ENCODE data around the gene PRR14. TPM values are rescaled to one million over a fixed set of nuclear protein-coding genes. Genes with fewer than 3 reads are reported as not detected.

Gene PRR14
- total RNA-seq, 3 donors from 2014 or later: 21.3 to 30.2 (median 26.9) TPM

GRCh38 chr16:30620169-30620568 lies 30.6 kb upstream of the PRR14 start:
- TF ChIP-seq POLR2A (IDR thresholded peaks at IDR 0.05): no peak
- TF ChIP-seq POLR2AphosphoS5 (IDR thresholded peaks at IDR 0.05): no peak
- TF ChIP-seq CTCF (IDR thresholded peaks at IDR 0.05): no peak
- no peak for DNase-seq (ENCODE audit: low spot score in 2 of 2)
- H3K27ac ChIP-seq: no peak overlapping the region
- H3K9me3 ChIP-seq: no peaks in the 10 kb centered on the region
- intact Hi-C loops (cut with DNase I; ENCODE audit: low total_unique reads): loop anchor here (10.0 kb wide), 1 partner anchor 75 kb away; no protein-coding TSS in a partner anchor
- H3K36me3 ChIP-seq: no peaks in the 10 kb centered on the region
- no peaks in the 10 kb centered on the region for H3K27me3 ChIP-seq
- no peak overlapping the region for H3K4me3 ChIP-seq
- H3K4me1 ChIP-seq: no peaks in the 10 kb centered on the region

- intact Hi-C loops (cut with DNase I; ENCODE audit: low total_unique reads): loop anchor here (10.0 kb wide), 1 partner anchor 77 kb away; no protein-coding TSS in a partner anchor
- TF ChIP-seq POLR2AphosphoS5 (IDR thresholded peaks at IDR 0.05) (no peak), POLR2A (IDR thresholded peaks at IDR 0.05) (no peak), CTCF (IDR thresholded peaks at IDR 0.05) (no peak)
- H3K27ac ChIP-seq: no peak overlapping the region
- H3K27me3 ChIP-seq: no peaks in the 10 kb centered on the region
- no peaks in the 10 kb centered on the region for H3K9me3 ChIP-seq
- no peaks in the 10 kb centered on the region for H3K4me1 ChIP-seq
- no peaks in the 10 kb centered on the region for H3K36me3 ChIP-seq
- DNase-seq (ENCODE audit: low spot score in 2 of 2): no peak
- no peak overlapping the region for H3K4me3 ChIP-seq
These were observed 29.0 kb upstream of the PRR14 start for GRCh38 chr16:30621765-30622164.

DNA sequence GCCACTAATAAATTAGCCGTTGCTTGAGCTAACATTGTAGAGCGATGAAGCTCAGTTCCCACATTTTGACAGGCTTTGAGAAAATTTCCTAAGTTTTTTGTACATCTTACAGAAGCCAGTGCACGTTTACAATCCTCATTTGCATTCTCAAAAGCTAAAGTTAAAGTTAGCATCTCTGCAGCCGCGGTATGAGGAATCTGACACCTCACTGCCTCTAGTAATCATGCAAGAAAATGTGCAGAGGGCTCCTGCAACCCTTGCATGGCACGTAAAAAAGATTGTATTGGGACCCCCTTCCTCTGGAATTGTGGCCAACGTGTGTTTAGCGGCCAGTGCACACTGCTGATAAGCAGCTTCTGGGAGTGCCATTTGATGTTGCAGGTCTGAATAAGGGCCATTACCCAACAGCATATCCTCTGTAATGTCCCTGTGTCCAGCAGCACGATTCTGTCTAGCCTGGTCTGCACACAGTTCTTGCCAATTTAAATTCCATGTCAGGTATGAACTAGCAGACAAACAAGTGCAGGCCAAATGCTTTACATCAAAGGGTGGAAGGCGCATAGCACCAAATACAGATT lies 28.2 kb upstream of the PRR14 start:
- Histone ChIP-seq H3K27me3 (no peaks in the 10 kb centered on the region), H3K9me3 (no peaks in the 10 kb centered on the region), H3K4me3 (no peak overlapping the region), H3K4me1 (no peaks in the 10 kb centered on the region), H3K27ac (no peak overlapping the region), H3K36me3 (no peaks in the 10 kb centered on the region)
- intact Hi-C loops (cut with DNase I; ENCODE audit: low total_unique reads): loop anchor here (10.0 kb wide), 1 partner anchor 78 kb away; no protein-coding TSS in a partner anchor
- no peak for DNase-seq (ENCODE audit: low spot score in 2 of 2)
- TF ChIP-seq POLR2AphosphoS5 (IDR thresholded peaks at IDR 0.05) (no peak), POLR2A (IDR thresholded peaks at IDR 0.05) (no peak), CTCF (IDR thresholded peaks at IDR 0.05) (no peak)

DNA sequence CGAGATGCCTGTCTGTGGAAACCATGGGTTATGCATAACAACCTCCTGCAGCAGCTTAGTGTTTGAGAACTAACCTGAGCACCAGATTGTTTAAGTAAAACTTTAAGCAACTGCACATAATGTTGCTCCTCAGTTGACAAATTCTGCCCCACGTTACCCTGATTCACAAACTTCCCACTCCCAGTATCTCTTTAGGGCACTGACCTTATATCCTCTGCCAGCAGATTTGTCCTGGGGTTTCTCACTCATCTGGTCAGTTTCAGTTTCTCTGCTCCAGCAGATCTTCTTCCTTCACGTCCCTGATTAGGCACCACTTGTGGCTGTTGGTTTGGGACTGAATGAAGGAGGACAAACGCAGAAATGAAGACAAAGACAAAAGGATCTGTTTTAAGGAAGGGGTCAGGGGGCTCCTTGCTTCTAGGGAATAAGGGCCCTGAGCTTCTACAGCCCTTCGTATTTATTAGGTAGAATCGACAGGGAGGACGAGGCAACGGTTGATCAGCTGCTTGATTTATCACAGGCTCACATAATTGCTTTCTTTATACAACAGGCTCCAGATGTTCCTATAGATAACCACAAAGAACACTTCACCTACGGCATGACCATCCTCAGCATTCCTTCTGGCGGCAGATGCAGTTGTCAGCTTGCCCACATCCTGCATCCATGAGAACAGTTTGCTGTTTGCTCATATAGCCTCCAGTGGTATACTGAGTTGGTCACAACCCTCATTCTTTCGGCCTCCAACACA lies 27.1 kb upstream of the PRR14 start:
- DNase-seq (ENCODE audit: low spot score in 2 of 2): peak in 1 of 2 donors; percentile 80
- Histone ChIP-seq H3K27ac (no peak overlapping the region), H3K27me3 (no peaks in the 10 kb centered on the region), H3K9me3 (no peaks in the 10 kb centered on the region), H3K4me1 (no peaks in the 10 kb centered on the region), H3K36me3 (no peaks in the 10 kb centered on the region), H3K4me3 (no peak overlapping the region)
- intact Hi-C loops (cut with DNase I; ENCODE audit: low total_unique reads): loop anchor here (10.0 kb wide), 1 partner anchor 79 kb away; no protein-coding TSS in a partner anchor
- TF ChIP-seq POLR2A (IDR thresholded peaks at IDR 0.05): no peak
- TF ChIP-seq POLR2AphosphoS5 (IDR thresholded peaks at IDR 0.05): peak in 1 of 3 donors; percentile 59

- TF ChIP-seq POLR2A (IDR thresholded peaks at IDR 0.05) (no peak), POLR2AphosphoS5 (IDR thresholded peaks at IDR 0.05) (no peak), CTCF (IDR thresholded peaks at IDR 0.05) (no peak)
- intact Hi-C loops (cut with DNase I; ENCODE audit: low total_unique reads): loop anchor here (10.0 kb wide), 1 partner anchor 81 kb away; no protein-coding TSS in a partner anchor
- Histone ChIP-seq H3K27ac (no peak overlapping the region), H3K4me1 (no peaks in the 10 kb centered on the region), H3K36me3 (no peaks in the 10 kb centered on the region), H3K27me3 (no peaks in the 10 kb centered on the region), H3K4me3 (no peak overlapping the region), H3K9me3 (no peaks in the 10 kb centered on the region)
- DNase-seq (ENCODE audit: low spot score in 2 of 2): no peak
These were observed 24.5 kb upstream of the PRR14 start for GRCh38 chr16:30626236-30626635.
